BLaER1 treated with 17β-estradiol and CSF1 and Interleukin-3, amounts not matched to agents 10 nM and 100 nM (cell line): ENCODE measurements around the gene RAB10.
A peak's percentile ranks its signal among the peaks of the same experiment; 100 is the strongest.
"Not testable (repeated sequence)": the region's sequence is repeated elsewhere in the genome, so short reads cannot be mapped to it uniquely, and the experiment has no call there.

Experiments
- H3K27ac ChIP-seq, 11 experiments: shearing (Covaris generic); formaldehyde crosslinking; 2 replicates each; pipeline ENCODE4 v1.8.1; 2022
- H3K27me3 ChIP-seq, 11 experiments: shearing (Covaris generic); formaldehyde crosslinking; 2 replicates each; pipeline ENCODE4 v1.8.1; 2022
- H3K36me3 ChIP-seq, 11 experiments: shearing (Covaris generic); formaldehyde crosslinking; 2 replicates each; pipeline ENCODE4 v1.8.1; 2022
- H3K4me1 ChIP-seq, 10 experiments: shearing (Covaris generic); formaldehyde crosslinking; 2 replicates each; pipeline ENCODE4 v1.8.1; 2022
- H3K4me2 ChIP-seq, 11 experiments: shearing (Covaris generic); formaldehyde crosslinking; 2 replicates each; pipeline ENCODE4 v1.8.1; 2022
- H3K4me3 ChIP-seq, 10 experiments: shearing (Covaris generic); formaldehyde crosslinking; 2 replicates each; pipeline ENCODE4 v1.8.1; 2022
- H3K9ac ChIP-seq, 11 experiments: shearing (Covaris generic); formaldehyde crosslinking; 2 replicates each; pipeline ENCODE4 v1.8.1; 2022
- H3K9me3 ChIP-seq, 11 experiments: shearing (Covaris generic); formaldehyde crosslinking; replicated peaks in 1 of 11; 2 replicates each; pipeline ENCODE4 v1.8.1; 2022
- H4K20me1 ChIP-seq, 11 experiments: shearing (Covaris generic); formaldehyde crosslinking; 2 replicates each; pipeline ENCODE4 v1.8.1; 2022
- Cebpa-rat ChIP-seq, 11 experiments: shearing (Covaris generic); IDR thresholded peaks; 2 replicates each; pipeline ENCODE4 v1.8.1; 2022

The RAB10 gene

DNA sequence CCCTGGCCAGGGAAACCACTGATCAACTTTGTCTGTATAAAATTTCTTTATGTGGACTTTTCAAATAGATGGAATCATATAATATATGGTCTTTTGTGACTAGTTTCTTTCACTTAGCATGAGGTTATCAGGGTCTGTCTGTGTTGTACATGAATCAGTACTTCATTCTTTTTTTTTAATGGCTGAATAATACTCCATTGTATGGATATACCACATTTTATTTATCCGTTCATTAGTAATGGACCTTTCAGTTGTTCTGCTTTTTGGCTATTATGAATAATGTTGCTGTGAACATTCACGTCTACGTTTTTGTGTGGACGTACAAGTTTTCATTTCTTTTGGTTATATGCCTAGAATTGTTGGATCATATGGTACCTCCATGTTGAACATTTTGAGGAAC is 69.9 kb downstream of the RAB10 start:
- Histone ChIP-seq H3K36me3 (peaks cover 75 to 100% (median 87%) of the 10 kb centered on the region in 11 experiments), H4K20me1 (peaks cover 40 to 100% (median 87%) of the 10 kb centered on the region in 11 experiments; a peak in 20 of 22 replicates), H3K9ac (no peak overlapping the region), H3K9me3 (peaks cover 0 to 35% (median 32%) of the 10 kb centered on the region in 11 experiments; a peak in 20 of 22 replicates), H3K4me2 (no peak overlapping the region), H3K27me3 (no peaks in the 10 kb centered on the region), H3K27ac (no peak overlapping the region), H3K4me3 (no peak overlapping the region), H3K4me1 (peaks cover 0 to 15% (median 12%) of the 10 kb centered on the region in 10 experiments; a peak in 15 of 20 replicates)
- no peak for TF ChIP-seq Cebpa-rat (IDR thresholded peaks at IDR 0.05)

DNA sequence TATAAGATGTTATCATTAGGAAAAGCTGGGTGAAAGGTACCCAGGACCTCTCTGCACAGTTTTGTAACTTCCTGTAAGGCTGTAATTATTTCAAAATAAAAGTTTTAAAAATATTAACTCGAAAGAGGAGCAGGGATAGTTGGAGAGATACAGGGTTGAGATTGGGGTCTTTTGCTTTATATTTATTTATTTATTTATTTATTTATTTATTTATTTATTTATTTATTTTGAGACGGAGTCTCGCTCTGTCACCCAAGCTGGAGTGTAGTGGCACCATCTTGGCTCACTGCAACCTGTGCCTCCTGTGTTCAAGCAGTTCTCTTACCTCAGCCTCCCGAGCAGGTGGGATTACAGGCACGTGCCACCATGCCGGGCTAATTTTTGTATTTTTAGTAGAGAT is 74.8 kb downstream of the RAB10 start:
- peaks cover 40 to 100% (median 89%) of the 10 kb centered on the region in 11 experiments; a peak in 21 of 22 replicates for H4K20me1 ChIP-seq
- not testable (repeated sequence) for H3K4me3 ChIP-seq, H3K9me3 ChIP-seq, H3K27ac ChIP-seq, H3K4me2 ChIP-seq, H3K9ac ChIP-seq, H3K27me3 ChIP-seq
- H3K36me3 ChIP-seq: peaks cover 81 to 100% (median 87%) of the 10 kb centered on the region in 11 experiments
- H3K4me1 ChIP-seq: peaks cover 5 to 23% (median 18%) of the 10 kb centered on the region in 10 experiments; a peak in 18 of 20 replicates

DNA sequence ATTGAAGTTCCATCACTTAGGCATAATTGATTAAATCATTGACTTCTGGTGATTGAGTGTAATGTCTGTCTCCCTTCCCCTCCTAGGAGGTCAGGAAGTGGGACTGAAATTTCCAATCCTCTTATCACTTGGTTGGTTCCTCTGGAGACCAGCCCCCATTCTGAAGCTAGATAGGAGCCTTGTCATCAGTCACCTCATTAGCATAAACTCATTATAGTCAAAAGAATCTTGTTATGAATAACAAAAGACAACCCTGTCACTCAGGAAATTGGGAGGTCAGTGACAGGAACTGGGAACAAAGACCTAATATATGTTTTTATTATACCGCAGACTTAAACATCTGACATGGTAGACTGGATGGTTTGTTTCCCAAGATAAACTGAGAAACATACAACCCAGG is 78.3 kb downstream of the RAB10 start:
- no peak overlapping the region for H3K27ac ChIP-seq
- no peak overlapping the region for H3K9ac ChIP-seq
- H3K27me3 ChIP-seq: no peaks in the 10 kb centered on the region
- no peaks in the 10 kb centered on the region for H3K9me3 ChIP-seq
- no peak overlapping the region for H3K4me3 ChIP-seq
- TF ChIP-seq Cebpa-rat (IDR thresholded peaks at IDR 0.05): no peak
- peaks cover 62 to 100% (median 84%) of the 10 kb centered on the region in 11 experiments for H3K36me3 ChIP-seq
- peaks cover 5 to 25% (median 19%) of the 10 kb centered on the region in 10 experiments; a peak in 18 of 20 replicates for H3K4me1 ChIP-seq
- H3K4me2 ChIP-seq: peak overlapping the region in 4 of 11 experiments; percentile 17 to 53 (median 38); a peak in 4 of 22 replicates
- H4K20me1 ChIP-seq: peaks cover 39 to 100% (median 92%) of the 10 kb centered on the region in 11 experiments

DNA sequence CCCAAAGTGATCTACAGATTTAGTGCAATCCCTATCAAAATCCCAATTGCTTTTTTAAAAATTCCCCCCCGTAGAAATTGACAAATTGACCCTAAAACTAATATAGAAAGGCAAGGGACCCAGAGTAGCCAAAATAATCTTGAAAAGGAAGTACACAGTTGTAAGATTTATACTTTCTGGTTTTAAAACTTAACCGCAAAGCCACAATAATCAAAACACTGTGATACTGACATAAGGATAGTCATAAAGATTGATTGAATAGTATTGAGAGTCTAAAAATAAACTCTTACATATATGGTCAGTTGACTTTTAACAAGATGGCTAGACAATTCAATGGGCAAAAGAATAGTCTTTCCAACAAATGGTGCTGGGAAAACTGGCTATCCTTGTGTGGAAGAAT is 80.3 kb downstream of the RAB10 start:
- TF ChIP-seq Cebpa-rat (IDR thresholded peaks at IDR 0.05): no peak
- no peak overlapping the region for H3K27ac ChIP-seq

DNA sequence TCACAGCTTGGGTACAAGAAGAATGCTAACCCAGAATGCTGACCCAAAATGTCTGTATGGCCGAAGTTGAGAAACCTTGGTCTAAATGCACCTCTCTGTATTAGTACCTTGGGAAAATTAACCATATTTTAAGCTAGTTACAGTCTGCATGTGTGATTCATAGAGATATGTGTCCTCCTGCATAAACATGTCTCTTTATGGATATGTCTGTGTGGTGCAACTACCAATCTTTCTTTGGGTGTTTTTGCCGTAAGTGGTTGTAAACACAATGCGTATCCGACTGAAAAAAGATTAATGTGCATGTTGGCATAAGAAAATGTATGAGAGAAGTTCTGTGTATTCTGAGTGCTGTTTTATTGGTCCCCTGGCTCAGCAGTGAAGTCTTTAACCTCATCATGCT is 84.8 kb downstream of the RAB10 start:
- no peak overlapping the region for H3K4me2 ChIP-seq
- no peak overlapping the region for H3K27ac ChIP-seq
- H4K20me1 ChIP-seq: peaks cover 50 to 100% (median 97%) of the 10 kb centered on the region in 11 experiments
- no peak for TF ChIP-seq Cebpa-rat (IDR thresholded peaks at IDR 0.05)
- no peak overlapping the region for H3K9ac ChIP-seq
- peaks cover 51 to 98% (median 75%) of the 10 kb centered on the region in 11 experiments for H3K36me3 ChIP-seq
- no peaks in the 10 kb centered on the region for H3K9me3 ChIP-seq
- peaks cover 0 to 13% (median 5%) of the 10 kb centered on the region in 10 experiments; a peak in 12 of 20 replicates for H3K4me1 ChIP-seq
- no peaks in the 10 kb centered on the region for H3K27me3 ChIP-seq
- no peak overlapping the region for H3K4me3 ChIP-seq

More for the DNA sequence above, 80.3 kb downstream of the RAB10 start:
- Histone ChIP-seq H3K4me3 (no peak overlapping the region), H3K4me2 (peak overlapping the region in 2 of 11 experiments; percentile 15 to 50; a peak in 4 of 22 replicates), H3K9me3 (no peaks in the 10 kb centered on the region), H3K36me3 (peaks cover 64 to 98% (median 84%) of the 10 kb centered on the region in 11 experiments), H3K9ac (no peak overlapping the region), H3K4me1 (peaks cover 5 to 25% (median 19%) of the 10 kb centered on the region in 10 experiments; a peak in 18 of 20 replicates), H4K20me1 (peaks cover 37 to 100% (median 90%) of the 10 kb centered on the region in 11 experiments), H3K27me3 (no peaks in the 10 kb centered on the region)

DNA sequence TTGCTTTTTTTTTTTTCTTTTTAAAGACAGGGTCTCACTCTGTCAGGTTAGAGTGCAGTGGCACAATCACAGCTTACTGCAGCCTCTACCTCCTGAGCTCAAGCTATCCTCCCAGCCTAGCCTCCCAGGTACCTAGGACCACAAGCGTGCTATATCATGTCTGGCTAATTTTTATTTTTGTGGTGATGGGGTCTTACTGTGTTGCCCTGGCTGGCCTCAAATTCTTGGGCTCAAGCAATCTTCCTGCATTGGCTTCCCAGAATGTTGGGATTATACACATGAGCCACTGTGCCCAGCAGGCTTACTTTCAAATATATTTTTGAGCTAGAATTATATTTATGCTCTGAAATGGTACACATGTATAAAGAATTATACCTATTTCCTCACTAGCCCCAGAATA is 85.6 kb downstream of the RAB10 start:
- H3K27ac ChIP-seq: no peak overlapping the region
- H3K4me1 ChIP-seq: peaks cover 0 to 13% (median 0%) of the 10 kb centered on the region in 10 experiments; a peak in 5 of 20 replicates
- H3K4me2 ChIP-seq: no peak overlapping the region
- H3K9me3 ChIP-seq: no peaks in the 10 kb centered on the region
- no peaks in the 10 kb centered on the region for H3K27me3 ChIP-seq
- no peak overlapping the region for H3K9ac ChIP-seq
- peaks cover 45 to 100% (median 97%) of the 10 kb centered on the region in 11 experiments; a peak in 21 of 22 replicates for H4K20me1 ChIP-seq
- TF ChIP-seq Cebpa-rat (IDR thresholded peaks at IDR 0.05): no peak
- H3K4me3 ChIP-seq: no peak overlapping the region
- H3K36me3 ChIP-seq: peaks cover 53 to 96% (median 75%) of the 10 kb centered on the region in 11 experiments

DNA sequence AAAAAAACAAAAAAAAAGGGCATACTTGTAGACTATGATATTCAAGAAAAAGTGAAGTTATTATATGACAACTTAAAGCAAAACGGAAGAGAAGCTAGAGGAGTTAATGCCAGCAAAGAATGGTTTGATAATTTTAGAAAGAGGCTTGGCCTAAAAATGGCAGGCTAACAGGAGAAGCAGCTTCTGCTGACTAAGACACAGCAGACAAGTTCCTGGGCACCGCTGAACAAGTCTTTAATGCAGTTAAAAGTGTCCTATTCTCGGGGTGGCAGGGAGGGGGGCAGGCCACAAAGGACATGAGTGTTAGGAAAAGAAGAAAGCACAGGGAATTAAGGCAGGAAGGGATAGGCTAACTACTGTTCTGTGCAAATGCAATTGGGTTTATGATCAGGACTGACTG is 88.7 kb downstream of the RAB10 start:
- Histone ChIP-seq H3K9ac (no peak overlapping the region), H3K9me3 (no peaks in the 10 kb centered on the region), H3K36me3 (peaks cover 54 to 96% (median 71%) of the 10 kb centered on the region in 11 experiments), H3K4me1 (peaks cover 0 to 13% (median 0%) of the 10 kb centered on the region in 10 experiments; a peak in 5 of 20 replicates), H3K27ac (no peak overlapping the region), H3K4me2 (no peak overlapping the region), H3K4me3 (no peak overlapping the region), H4K20me1 (peaks cover 44 to 100% (median 91%) of the 10 kb centered on the region in 11 experiments), H3K27me3 (no peaks in the 10 kb centered on the region)
- TF ChIP-seq Cebpa-rat (IDR thresholded peaks at IDR 0.05): no peak

DNA sequence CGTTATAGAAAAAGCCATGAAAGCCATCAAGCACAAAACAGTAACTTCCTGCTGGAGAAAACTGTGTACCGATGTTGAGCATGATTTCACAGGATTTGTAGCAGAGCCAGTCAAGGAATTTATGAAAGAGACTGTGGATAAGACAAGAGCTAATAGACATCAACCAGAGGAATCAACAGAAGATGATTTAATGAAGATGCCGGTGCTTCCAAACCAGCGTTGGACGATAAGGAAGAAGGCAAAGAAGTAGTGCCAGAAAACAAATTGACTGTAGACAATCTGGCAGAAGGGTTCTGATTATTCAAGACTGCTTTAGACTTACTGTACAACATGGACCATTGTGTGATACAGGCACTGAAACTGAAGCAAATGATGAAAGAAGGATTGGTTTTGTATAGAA is 89.5 kb downstream of the RAB10 start:
- Histone ChIP-seq H4K20me1 (peaks cover 44 to 100% (median 91%) of the 10 kb centered on the region in 11 experiments), H3K36me3 (peaks cover 56 to 97% (median 79%) of the 10 kb centered on the region in 11 experiments)

DNA sequence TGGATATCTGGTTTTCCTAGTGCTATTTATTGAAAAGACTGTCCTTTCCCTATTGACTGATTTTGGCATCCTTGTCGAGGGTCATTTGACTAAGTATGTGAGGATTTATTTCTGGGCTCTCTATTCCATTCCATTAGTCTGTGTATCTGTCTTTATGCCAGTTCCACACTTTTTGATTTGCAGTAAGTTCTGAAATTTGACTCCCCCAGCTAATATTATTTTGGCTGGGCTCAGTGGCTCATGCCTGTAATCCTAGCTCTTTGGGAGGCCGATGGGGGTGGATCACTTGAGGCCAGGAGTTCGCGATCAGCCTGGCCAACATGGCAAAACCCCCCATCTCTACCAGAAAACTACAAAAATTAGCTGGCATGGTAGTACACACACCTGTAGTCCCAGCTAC is 92.2 kb downstream of the RAB10 start:
- Histone ChIP-seq H3K9me3 (no peaks in the 10 kb centered on the region), H4K20me1 (peaks cover 35 to 100% (median 72%) of the 10 kb centered on the region in 11 experiments), H3K36me3 (peaks cover 59 to 97% (median 78%) of the 10 kb centered on the region in 11 experiments), H3K4me1 (peaks cover 0 to 13% (median 0%) of the 10 kb centered on the region in 10 experiments; a peak in 6 of 20 replicates), H3K9ac (no peak overlapping the region), H3K27me3 (no peaks in the 10 kb centered on the region), H3K27ac (no peak overlapping the region), H3K4me2 (no peak overlapping the region), H3K4me3 (no peak overlapping the region)
- TF ChIP-seq Cebpa-rat (IDR thresholded peaks at IDR 0.05): no peak

More for the DNA sequence above, 89.5 kb downstream of the RAB10 start:
- Histone ChIP-seq H3K4me1 (peaks cover 0 to 13% (median 0%) of the 10 kb centered on the region in 10 experiments; a peak in 5 of 20 replicates), H3K9me3 (no peaks in the 10 kb centered on the region), H3K4me2 (no peak overlapping the region), H3K4me3 (no peak overlapping the region), H3K27ac (no peak overlapping the region), H3K9ac (no peak overlapping the region), H3K27me3 (no peaks in the 10 kb centered on the region)
- no peak for TF ChIP-seq Cebpa-rat (IDR thresholded peaks at IDR 0.05)
